SK-N-SH (cell line): ENCODE results near the gene XXYLT1. TPM values are rescaled to one million over a fixed set of nuclear protein-coding genes. Genes with fewer than 3 reads are reported as not detected.
A peak's percentile ranks its signal among the peaks of the same experiment; 100 is the strongest.
"Not testable (repeated sequence)": the region's sequence is repeated elsewhere in the genome, so short reads cannot be mapped to it uniquely, and the experiment has no call there.

Experiments
- CTCF ChIA-PET: fragments of 300-600, 350-600 bp; formaldehyde crosslinking; extraction: SDS; loops from one replicate; lab custom pipeline; 2021; lab: Yijun Ruan, JAX
- POLR2A ChIA-PET: fragments of 350-600 bp; sonication (Branson Sonifier 250); formaldehyde crosslinking; extraction: SDS; loops from one replicate; lab custom pipeline; 2020; ENCODE audit warnings: antibody characterized with exemption, inconsistent platforms; lab: Yijun Ruan, JAX
- DNase-seq: peaks from one replicate; pipeline ENCODE4 v3.0.0; 2012
- H2AFZ ChIP-seq: fragments of 200-600 bp; sonication (generic); 2 replicates; pipeline ENCODE4 v1.8.1; 2016; ENCODE audit warnings: antibody characterized with exemption, mild to moderate bottlenecking, low read depth
- H3F3A ChIP-seq: fragments of 200-600 bp; sonication (generic); replicated peaks from 2 replicates; pipeline ENCODE3; 2016; ENCODE audit warnings: antibody characterized with exemption, mild to moderate bottlenecking; ENCODE audit not compliant: insufficient read depth
- H3K27ac ChIP-seq, 2 experiments: fragments of 200-500 bp in 1 of 2; fragments of 200-600 bp in 1 of 2; sonication (Bioruptor generic) in 1 of 2; sonication (generic), shearing (Covaris generic) in 1 of 2; 2 replicates each; pipeline versions ENCODE4 v1.5.1 to v1.6.1; 2014 to 2016; ENCODE audit warnings: low read depth in 2 of 2, inconsistent platforms in 1 of 2, low read length in 1 of 2, mild to moderate bottlenecking in 1 of 2, mixed read lengths in 1 of 2
- H3K27me3 ChIP-seq: fragments of 200-600 bp; sonication (generic), shearing (Covaris generic); 2 replicates; pipeline ENCODE4 v1.6.1; 2016; ENCODE audit warnings: mixed run types; ENCODE audit not compliant: insufficient read depth
- H3K36me3 ChIP-seq, 2 experiments: fragments of 200-500 bp in 1 of 2; fragments of 200-600 bp in 1 of 2; sonication (Bioruptor generic) in 1 of 2; sonication (generic) in 1 of 2; replicated peaks in 1 of 2; 2 replicates each; pipeline versions ENCODE3 to v1.5.1; 2014 to 2016; ENCODE audit warnings: low read length in 1 of 2, mild to moderate bottlenecking in 1 of 2; ENCODE audit not compliant: insufficient read depth in 2 of 2, control insufficient read depth in 1 of 2
- H3K4me1 ChIP-seq, 2 experiments: fragments of 200-500 bp in 1 of 2; fragments of 200-600 bp in 1 of 2; sonication (Bioruptor generic) in 1 of 2; sonication (generic), shearing (Covaris generic) in 1 of 2; 2 replicates each; pipeline versions ENCODE4 v1.5.1 to v1.6.1; 2014 to 2016; ENCODE audit warnings: low read depth in 1 of 2, low read length in 1 of 2, mixed run types in 1 of 2; ENCODE audit not compliant: insufficient read depth in 2 of 2, control insufficient read depth in 1 of 2
- H3K4me2 ChIP-seq: fragments of 200-600 bp; sonication (generic), shearing (Covaris generic); 2 replicates; pipeline ENCODE4 v1.6.1; 2017; ENCODE audit warnings: mixed run types
- H3K4me3 ChIP-seq, 2 experiments: fragments of 200-500 bp in 1 of 2; fragments of 200-600 bp in 1 of 2; sonication (Bioruptor generic) in 1 of 2; sonication (generic), shearing (Covaris generic) in 1 of 2; 2 replicates each; pipeline versions ENCODE4 v1.5.1 to v1.8.1; 2014 to 2016; ENCODE audit warnings: low read depth in 2 of 2, inconsistent platforms in 1 of 2, low read length in 1 of 2, mild to moderate bottlenecking in 1 of 2, mixed read lengths in 1 of 2, moderate library complexity in 1 of 2
- H3K79me2 ChIP-seq: fragments of 200-600 bp; sonication (generic); 2 replicates; pipeline ENCODE4 v1.8.1; 2017; ENCODE audit warnings: mild to moderate bottlenecking; ENCODE audit not compliant: insufficient read depth
- H3K9ac ChIP-seq: fragments of 200-600 bp; sonication (generic); 2 replicates; pipeline ENCODE4 v1.6.1; 2017; ENCODE audit warnings: mixed run types
- H3K9me2 ChIP-seq: fragments of 200-600 bp; sonication (generic); 2 replicates; pipeline ENCODE4 v1.6.1; 2017; ENCODE audit warnings: mixed run types
- H3K9me3 ChIP-seq: fragments of 200-600 bp; sonication (generic); 2 replicates; pipeline ENCODE4 v1.6.1; 2017; ENCODE audit warnings: mixed run types, mild to moderate bottlenecking, moderate library complexity
- H4K20me1 ChIP-seq: fragments of 200-600 bp; sonication (generic); 2 replicates; pipeline ENCODE4 v1.6.1; 2017; ENCODE audit warnings: mild to moderate bottlenecking, mixed run types; ENCODE audit not compliant: insufficient read depth
- EP300 ChIP-seq, 2 experiments: IDR thresholded peaks; 2 replicates each; pipeline versions ENCODE4 v1.4.0 to v1.6.1; 2012; ENCODE audit warnings: borderline replicate concordance in 1 of 2, low read depth in 1 of 2, low read length in 1 of 2
- FOXJ3 ChIP-seq: sonication (generic); formaldehyde crosslinking; IDR thresholded peaks from 2 replicates; pipeline ENCODE4 v1.5.1; 2020; ENCODE audit warnings: mild to moderate bottlenecking, missing genetic modification reagents
- JUND ChIP-seq: IDR thresholded peaks from 2 replicates; pipeline ENCODE4 v1.4.0; 2012
- POLR2AphosphoS5 ChIP-seq: IDR thresholded peaks from 2 replicates; pipeline ENCODE4 v1.6.1; 2012; ENCODE audit warnings: low read depth, low read length
- RAD21 ChIP-seq: IDR thresholded peaks from 2 replicates; pipeline ENCODE4 v1.6.1; 2012; ENCODE audit warnings: mild to moderate bottlenecking, low read length
- RCOR1 ChIP-seq: fragments of 150-350 bp; IDR thresholded peaks from 2 replicates; pipeline ENCODE4 v1.6.1; 2017; ENCODE audit warnings: antibody characterized with exemption, low read length
- RFX5 ChIP-seq: IDR thresholded peaks from 2 replicates; pipeline ENCODE4 v1.6.1; 2012; ENCODE audit warnings: mild to moderate bottlenecking, improper control_type of control experiment, low read length
- RXRA ChIP-seq: IDR thresholded peaks from 2 replicates; pipeline ENCODE4 v1.4.0; 2012; ENCODE audit warnings: low read depth, mild to moderate bottlenecking, borderline replicate concordance
- SMC3 ChIP-seq: IDR thresholded peaks from 2 replicates; pipeline ENCODE4 v1.6.1; 2012; ENCODE audit warnings: low read depth, low read length, improper control_type of control experiment
- TEAD4 ChIP-seq: IDR thresholded peaks from 2 replicates; pipeline ENCODE4 v1.4.0; 2012; ENCODE audit warnings: mild to moderate bottlenecking, borderline replicate concordance; ENCODE audit not compliant: insufficient read depth
- WGBS: methylation state at CpG from one replicate; pipeline ENCODE4 v1.1.6; 2017; ENCODE audit warnings: low lambda C conversion rate; 5-methylcytosine and 5-hydroxymethylcytosine counted together
- polyA plus RNA-seq, 3 experiments: library from polyadenylated mRNA; depleted of rRNA; stranded (reverse); fragments of >200 nt; gene quantifications; 2 replicates each; pipeline ENCODE4 v1.2.3, GENCODE V29; 2012
- TF ChIP-seq, protein P1 (sequence below): fragments of 200-600 bp; sonication (generic); IDR thresholded peaks from 2 replicates; pipeline ENCODE4 v1.6.1; 2017; ENCODE audit warnings: antibody characterized with exemption, mild to moderate bottlenecking, moderate library complexity
- TF ChIP-seq, protein P2 (sequence below): IDR thresholded peaks from 2 replicates; pipeline ENCODE4 v1.4.0; 2012; ENCODE audit warnings: low read depth, borderline replicate concordance

The XXYLT1 gene
- polyA plus RNA-seq, 1 of the 3 experiments (the other 2 are of a cell fraction) = 22.6 TPM

- Histone ChIP-seq H3F3A (peaks cover 13% of the 10 kb centered on the region), H3K27me3 (no peaks in the 10 kb centered on the region), H3K79me2 (peaks cover 32% of the 10 kb centered on the region; the same call in 1 of the 2 replicates), H4K20me1 (no peaks in the 10 kb centered on the region), H3K4me1 (peaks cover 25 to 36% of the 10 kb centered on the region in 2 experiments; a peak in 3 of 4 replicates), H3K9me2 (no peaks in the 10 kb centered on the region), H2AFZ (no peak overlapping the region), H3K9ac (peak overlapping the region; percentile 58; the same call in 1 of the 2 replicates), H3K36me3 (no peaks in the 10 kb centered on the region), H3K4me2 (peak overlapping the region; percentile 48; the same call in 1 of the 2 replicates), H3K27ac (peak overlapping the region; percentile 90 to 93), H3K9me3 (peaks cover 5% of the 10 kb centered on the region; the same call in 1 of the 2 replicates), H3K4me3 (no peak overlapping the region)
- no peak for DNase-seq
- WGBS = 100% methylated on average over 1 of the region's 3 CpGs
- ChIA-PET POLR2A (interaction anchor here (1.1 kb wide), 1 partner anchor 22 kb away, joined by 4 read pairs; no protein-coding TSS in a partner anchor), CTCF (interaction anchor here (0.7 to 2.6 kb wide), 8 partner anchors 9 to 1431 kb away, joined by 3 to 9 read pairs (median 5); no protein-coding TSS in a partner anchor)
- TF ChIP-seq, protein P1, sequence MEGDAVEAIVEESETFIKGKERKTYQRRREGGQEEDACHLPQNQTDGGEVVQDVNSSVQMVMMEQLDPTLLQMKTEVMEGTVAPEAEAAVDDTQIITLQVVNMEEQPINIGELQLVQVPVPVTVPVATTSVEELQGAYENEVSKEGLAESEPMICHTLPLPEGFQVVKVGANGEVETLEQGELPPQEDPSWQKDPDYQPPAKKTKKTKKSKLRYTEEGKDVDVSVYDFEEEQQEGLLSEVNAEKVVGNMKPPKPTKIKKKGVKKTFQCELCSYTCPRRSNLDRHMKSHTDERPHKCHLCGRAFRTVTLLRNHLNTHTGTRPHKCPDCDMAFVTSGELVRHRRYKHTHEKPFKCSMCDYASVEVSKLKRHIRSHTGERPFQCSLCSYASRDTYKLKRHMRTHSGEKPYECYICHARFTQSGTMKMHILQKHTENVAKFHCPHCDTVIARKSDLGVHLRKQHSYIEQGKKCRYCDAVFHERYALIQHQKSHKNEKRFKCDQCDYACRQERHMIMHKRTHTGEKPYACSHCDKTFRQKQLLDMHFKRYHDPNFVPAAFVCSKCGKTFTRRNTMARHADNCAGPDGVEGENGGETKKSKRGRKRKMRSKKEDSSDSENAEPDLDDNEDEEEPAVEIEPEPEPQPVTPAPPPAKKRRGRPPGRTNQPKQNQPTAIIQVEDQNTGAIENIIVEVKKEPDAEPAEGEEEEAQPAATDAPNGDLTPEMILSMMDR = peak; percentile 33
- TF ChIP-seq RCOR1 = no peak
- TF ChIP-seq SMC3 = peak; percentile 2; the same call in 1 of the 2 replicates
- TF ChIP-seq RAD21 = peak; percentile 14; the same call in 1 of the 2 replicates
These were observed 82.5 kb downstream of the XXYLT1 start for GRCh38 chr3:195188426-195188927.

DNA sequence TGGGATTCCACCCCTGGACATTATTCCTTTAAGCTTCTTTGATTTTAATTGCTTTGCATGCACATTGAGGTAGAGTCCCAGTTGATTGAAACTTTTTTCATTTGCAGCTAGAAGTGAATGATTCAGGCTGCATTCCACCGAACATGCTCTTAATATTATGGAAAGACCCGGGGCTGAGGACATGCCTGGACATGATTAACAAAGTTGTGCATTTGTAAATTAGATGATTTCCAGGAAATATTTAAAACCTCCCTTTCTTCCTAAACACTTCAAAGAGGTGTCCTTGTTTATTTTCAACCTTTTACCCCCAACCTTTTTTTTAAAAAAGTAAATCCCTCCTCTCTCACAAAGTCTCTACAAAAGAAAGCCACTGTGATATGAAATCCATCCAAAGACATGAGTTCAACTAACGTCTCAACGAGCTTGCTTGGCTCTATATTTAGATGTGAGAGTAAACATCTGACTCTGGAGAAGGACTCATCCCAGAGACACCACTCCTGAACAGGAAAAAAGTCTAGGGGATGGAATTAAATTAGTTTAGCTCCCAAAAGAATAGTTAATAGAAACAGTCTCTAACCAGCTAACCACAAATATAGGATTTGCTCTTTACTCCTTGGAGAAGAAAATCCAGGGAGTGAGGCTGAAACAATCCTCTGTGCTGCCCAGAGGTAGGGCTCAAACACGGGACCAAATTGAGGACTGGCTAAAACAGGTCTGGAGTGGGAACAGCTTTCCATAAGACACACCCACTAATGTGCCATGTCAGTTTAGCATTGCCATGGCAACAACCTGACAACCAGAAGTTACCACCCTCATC is 83.1 kb downstream of the XXYLT1 start:
- 49% methylated on average over 5 of the region's 5 CpGs for WGBS
- Histone ChIP-seq H3K4me2 (peak overlapping the region; percentile 48; the same call in 1 of the 2 replicates), H3F3A (peaks cover 13% of the 10 kb centered on the region), H3K9ac (peak overlapping the region; percentile 58), H3K9me2 (no peaks in the 10 kb centered on the region), H3K36me3 (no peaks in the 10 kb centered on the region), H3K9me3 (peaks cover 5% of the 10 kb centered on the region; the same call in 1 of the 2 replicates), H3K27me3 (no peaks in the 10 kb centered on the region), H3K79me2 (peaks cover 29% of the 10 kb centered on the region; the same call in 1 of the 2 replicates), H4K20me1 (no peaks in the 10 kb centered on the region), H3K4me3 (no peak overlapping the region), H3K4me1 (peaks cover 31 to 42% of the 10 kb centered on the region in 2 experiments; a peak in 3 of 4 replicates), H3K27ac (peak overlapping the region; percentile 90 to 93)
- DNase-seq = no peak
- TF ChIP-seq RXRA (no peak), FOXJ3 (no peak), JUND (no peak), TEAD4 (no peak), EP300 (IDR thresholded peaks at IDR 0.05; ENCODE audit: borderline replicate concordance in 1 of 2, low read depth in 1 of 2, low read length in 1 of 2) (no peak), RFX5 (no peak), POLR2AphosphoS5 (no peak), RCOR1 (no peak), SMC3 (no peak)
- TF ChIP-seq, protein P2, sequence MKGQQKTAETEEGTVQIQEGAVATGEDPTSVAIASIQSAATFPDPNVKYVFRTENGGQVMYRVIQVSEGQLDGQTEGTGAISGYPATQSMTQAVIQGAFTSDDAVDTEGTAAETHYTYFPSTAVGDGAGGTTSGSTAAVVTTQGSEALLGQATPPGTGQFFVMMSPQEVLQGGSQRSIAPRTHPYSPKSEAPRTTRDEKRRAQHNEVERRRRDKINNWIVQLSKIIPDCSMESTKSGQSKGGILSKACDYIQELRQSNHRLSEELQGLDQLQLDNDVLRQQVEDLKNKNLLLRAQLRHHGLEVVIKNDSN = no peak
- TF ChIP-seq, all 33 proteins: peak for 0
- POLR2A ChIA-PET = interaction anchor here (1.1 kb wide), 1 partner anchor 23 kb away, joined by 4 read pairs; no protein-coding TSS in a partner anchor
- CTCF ChIA-PET = interaction anchor here (0.7 to 2.6 kb wide), 9 partner anchors 8 to 1430 kb away, joined by 3 to 9 read pairs (median 4); no protein-coding TSS in a partner anchor
- H2AFZ ChIP-seq = peak overlapping the region; percentile 58

DNA sequence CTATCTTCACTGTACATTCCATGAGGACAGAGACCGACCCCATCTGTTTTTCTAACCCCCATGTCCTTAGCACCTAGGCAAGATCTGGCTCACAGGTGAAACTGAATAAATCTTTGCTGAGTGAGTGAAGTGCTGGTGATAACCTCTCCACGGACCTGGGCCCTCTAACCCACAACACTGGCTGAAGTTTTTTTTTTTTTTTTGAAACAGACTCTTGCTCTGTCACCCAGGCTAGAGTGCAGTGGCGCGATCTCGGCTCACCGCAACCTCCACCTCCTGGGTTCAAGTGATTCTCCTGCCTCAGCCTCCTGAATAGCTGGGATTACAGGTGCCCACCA is 84.3 kb downstream of the XXYLT1 start:
- not testable (repeated sequence) for H3K27ac ChIP-seq
- peaks cover 29% of the 10 kb centered on the region; the same call in 1 of the 2 replicates for H3K79me2 ChIP-seq

More for the DNA sequence above, 84.3 kb downstream of the XXYLT1 start:
- H3K9ac ChIP-seq, H4K20me1 ChIP-seq, DNase-seq, H3K9me2 ChIP-seq, H3K9me3 ChIP-seq, POLR2A ChIA-PET, H3K4me2 ChIP-seq, H3K4me3 ChIP-seq, H3K27me3 ChIP-seq, H3K36me3 ChIP-seq, H2AFZ ChIP-seq: not testable (repeated sequence)
- WGBS = 100% methylated on average over 6 of the region's 6 CpGs
- peaks cover 13% of the 10 kb centered on the region for H3F3A ChIP-seq
- CTCF ChIA-PET = interaction anchor here (0.7 to 2.6 kb wide), 6 partner anchors 14 to 85 kb away, joined by 3 to 9 read pairs (median 5); partner anchors contain the start of gene XXYLT1
- peaks cover 36 to 51% of the 10 kb centered on the region in 2 experiments for H3K4me1 ChIP-seq
